Calu3 (cell line): ENCODE measurements around the gene HNRNPD. TPM values are rescaled to one million over a fixed set of nuclear protein-coding genes. Genes with fewer than 3 reads are reported as not detected.
A peak's percentile ranks its signal among the peaks of the same experiment; 100 is the strongest.

Experiments
- BruUV-seq: library from RNA; stranded (reverse); fragments of 400-500 nt; replicated peaks from 2 replicates; lab custom pipeline; 2021; lab: Mats Ljungman, UMichigan
- CTCF ChIA-PET: fragments of 300-600 bp; sonication (Branson Sonifier 250); formaldehyde crosslinking; loops from one replicate; lab custom pipeline; 2022; ENCODE audit warnings: antibody characterized with exemption; lab: Charles Lee
- DNase-seq: peaks from one replicate; pipeline ENCODE4 v3.0.0; 2022
- H3K27ac Mint-ChIP-seq: one replicate; pipeline ENCODE4 v1.8.0; 2022; ENCODE audit warnings: mixed read lengths; ENCODE audit not compliant: unreplicated experiment
- H3K27me3 Mint-ChIP-seq: one replicate; pipeline ENCODE4 v1.8.0; 2022; ENCODE audit warnings: mixed read lengths; ENCODE audit not compliant: unreplicated experiment
- H3K36me3 Mint-ChIP-seq: one replicate; pipeline ENCODE4 v1.8.0; 2022; ENCODE audit warnings: mild to moderate bottlenecking, moderate library complexity, mixed read lengths; ENCODE audit not compliant: insufficient read depth, unreplicated experiment
- H3K4me1 Mint-ChIP-seq: one replicate; pipeline ENCODE4 v1.8.0; 2022; ENCODE audit warnings: mild to moderate bottlenecking, low read depth, mixed read lengths; ENCODE audit not compliant: unreplicated experiment
- H3K4me3 Mint-ChIP-seq: one replicate; pipeline ENCODE4 v1.8.0; 2022; ENCODE audit warnings: mild to moderate bottlenecking, low read depth, moderate library complexity, mixed read lengths; ENCODE audit not compliant: unreplicated experiment
- H3K9me3 Mint-ChIP-seq: one replicate; pipeline ENCODE4 v1.8.0; 2022; ENCODE audit warnings: low read depth, mixed read lengths; ENCODE audit not compliant: unreplicated experiment
- intact Hi-C: fragments of 100-400 bp; cut with micrococcal nuclease; formaldehyde crosslinking; loops from one replicate; pipeline ENCODE4 v1.10.0; 2022; ENCODE audit not compliant: unreplicated experiment
- total RNA-seq: library from RNA; stranded (reverse); gene quantifications from 2 replicates; pipeline ENCODE4 v1.2.3, GENCODE V29; 2022
- TF ChIP-seq, protein P1 (sequence below): fragments of 200-600 bp; IDR thresholded peaks from one replicate; pipeline ENCODE4 v1.8.0; 2022; ENCODE audit warnings: antibody characterized with exemption; ENCODE audit not compliant: unreplicated experiment

Gene HNRNPD
- total RNA-seq, 1 experiment from 2014 or later, result 272 TPM

GRCh38 chr4:82380831-82381230 is 7.0 kb upstream of the HNRNPD start:
- no peak for DNase-seq
- no peak overlapping the region for H3K27ac Mint-ChIP-seq
- no TSS peak for BruUV-seq
- CTCF ChIA-PET, result interaction anchor here (0.9 kb wide), 1 partner anchor 14 kb away, joined by 3 read pairs; no protein-coding TSS in a partner anchor
- H3K4me3 Mint-ChIP-seq, result no peak overlapping the region
- peaks cover 3% of the 10 kb centered on the region for H3K9me3 Mint-ChIP-seq
- no peaks in the 10 kb centered on the region for H3K27me3 Mint-ChIP-seq
- peaks cover 6% of the 10 kb centered on the region for H3K36me3 Mint-ChIP-seq
- H3K4me1 Mint-ChIP-seq, result peaks cover 21% of the 10 kb centered on the region
- TF ChIP-seq, protein P1, sequence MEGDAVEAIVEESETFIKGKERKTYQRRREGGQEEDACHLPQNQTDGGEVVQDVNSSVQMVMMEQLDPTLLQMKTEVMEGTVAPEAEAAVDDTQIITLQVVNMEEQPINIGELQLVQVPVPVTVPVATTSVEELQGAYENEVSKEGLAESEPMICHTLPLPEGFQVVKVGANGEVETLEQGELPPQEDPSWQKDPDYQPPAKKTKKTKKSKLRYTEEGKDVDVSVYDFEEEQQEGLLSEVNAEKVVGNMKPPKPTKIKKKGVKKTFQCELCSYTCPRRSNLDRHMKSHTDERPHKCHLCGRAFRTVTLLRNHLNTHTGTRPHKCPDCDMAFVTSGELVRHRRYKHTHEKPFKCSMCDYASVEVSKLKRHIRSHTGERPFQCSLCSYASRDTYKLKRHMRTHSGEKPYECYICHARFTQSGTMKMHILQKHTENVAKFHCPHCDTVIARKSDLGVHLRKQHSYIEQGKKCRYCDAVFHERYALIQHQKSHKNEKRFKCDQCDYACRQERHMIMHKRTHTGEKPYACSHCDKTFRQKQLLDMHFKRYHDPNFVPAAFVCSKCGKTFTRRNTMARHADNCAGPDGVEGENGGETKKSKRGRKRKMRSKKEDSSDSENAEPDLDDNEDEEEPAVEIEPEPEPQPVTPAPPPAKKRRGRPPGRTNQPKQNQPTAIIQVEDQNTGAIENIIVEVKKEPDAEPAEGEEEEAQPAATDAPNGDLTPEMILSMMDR, result no peak
- intact Hi-C loops, result no loop called here

DNA sequence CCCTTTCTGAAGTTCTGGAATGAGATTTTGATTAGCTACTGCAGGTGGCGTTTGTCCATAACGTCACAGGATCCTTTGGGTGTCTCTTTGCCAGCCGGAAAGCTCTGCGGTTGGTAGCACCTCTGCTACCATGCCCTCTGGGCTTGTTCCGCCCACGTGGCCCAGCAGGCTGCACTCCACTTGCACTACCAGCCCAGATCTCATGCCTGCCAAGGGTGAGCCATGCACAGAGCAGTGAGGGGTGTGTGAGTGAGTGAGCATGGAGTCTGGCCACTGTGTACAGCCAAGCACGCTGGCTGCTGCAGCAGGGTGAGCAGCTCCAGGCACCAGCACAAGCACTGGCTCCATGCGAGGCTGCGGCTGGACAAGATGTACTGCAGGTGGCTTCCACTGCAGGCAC is 6.6 kb upstream of the HNRNPD start:
- CTCF ChIA-PET, result interaction anchor here (0.9 kb wide), 1 partner anchor 14 kb away, joined by 3 read pairs; no protein-coding TSS in a partner anchor
- Mint-ChIP-seq H3K4me1 (peaks cover 21% of the 10 kb centered on the region), H3K4me3 (no peak overlapping the region), H3K36me3 (peaks cover 6% of the 10 kb centered on the region), H3K27me3 (no peaks in the 10 kb centered on the region), H3K27ac (no peak overlapping the region), H3K9me3 (no peaks in the 10 kb centered on the region)
- no TSS peak for BruUV-seq
- intact Hi-C loops, result no loop called here
- TF ChIP-seq, protein P1, result no peak
- DNase-seq, result peak; percentile 62

GRCh38 chr4:82376109-82376508 is 2.3 kb upstream of the HNRNPD start:
- H3K4me1 Mint-ChIP-seq, result peaks cover 21% of the 10 kb centered on the region
- intact Hi-C loops, result loop anchor here (10.0 kb wide), 1 partner anchor 519 kb away; the partner anchor contains the start of gene SEC31A
- no TSS peak for BruUV-seq
- no peak overlapping the region for H3K27ac Mint-ChIP-seq
- no peaks in the 10 kb centered on the region for H3K9me3 Mint-ChIP-seq
- no peaks in the 10 kb centered on the region for H3K27me3 Mint-ChIP-seq
- CTCF ChIA-PET, result no interaction called here
- H3K4me3 Mint-ChIP-seq, result peak overlapping the region; percentile 77
- TF ChIP-seq, protein P1, result no peak
- DNase-seq, result no peak
- peaks cover 46% of the 10 kb centered on the region for H3K36me3 Mint-ChIP-seq

DNA sequence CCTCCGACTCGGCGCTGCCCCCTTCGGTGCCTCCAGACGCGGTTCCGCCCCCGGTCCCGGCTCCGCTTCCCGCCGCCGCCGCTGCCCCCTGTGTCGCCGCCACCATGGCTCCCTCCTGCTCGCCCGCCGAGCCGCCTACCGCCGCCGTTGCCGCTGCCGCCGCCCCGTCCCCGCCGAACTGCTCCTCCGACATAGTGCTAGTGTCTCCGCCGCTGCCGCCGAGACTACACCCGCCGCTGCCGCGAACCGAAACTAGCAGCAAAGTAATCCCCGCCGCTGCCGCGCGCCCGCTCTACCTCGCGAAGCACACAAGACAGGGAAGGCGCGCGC is 340 bp downstream of the HNRNPD start:
- TF ChIP-seq, protein P1, result no peak
- peak overlapping the region; percentile 77 for H3K4me3 Mint-ChIP-seq
- peaks cover 70% of the 10 kb centered on the region for H3K36me3 Mint-ChIP-seq
- BruUV-seq, result no TSS peak
- peak overlapping the region; percentile 91 for H3K27ac Mint-ChIP-seq
- CTCF ChIA-PET, result interaction anchor here (1.0 kb wide), 1 partner anchor 22 kb away, joined by 6 read pairs; no protein-coding TSS in a partner anchor
- H3K27me3 Mint-ChIP-seq, result no peaks in the 10 kb centered on the region
- H3K4me1 Mint-ChIP-seq, result peaks cover 15% of the 10 kb centered on the region
- DNase-seq, result peak; percentile 20
- intact Hi-C loops, result loop anchor here (10.0 kb wide), 1 partner anchor 521 kb away; the partner anchor contains the start of gene SEC31A
- H3K9me3 Mint-ChIP-seq, result no peaks in the 10 kb centered on the region
